Measurements from ENCODE around the gene TMEM72. TPM values are rescaled to one million over a fixed set of nuclear protein-coding genes. Genes with fewer than 3 reads are reported as not detected.

The TMEM72 gene
- total and polyA plus RNA-seq, 2 experiments from 2014 or later: 0.13 TPM; not detected in 1

DNA sequence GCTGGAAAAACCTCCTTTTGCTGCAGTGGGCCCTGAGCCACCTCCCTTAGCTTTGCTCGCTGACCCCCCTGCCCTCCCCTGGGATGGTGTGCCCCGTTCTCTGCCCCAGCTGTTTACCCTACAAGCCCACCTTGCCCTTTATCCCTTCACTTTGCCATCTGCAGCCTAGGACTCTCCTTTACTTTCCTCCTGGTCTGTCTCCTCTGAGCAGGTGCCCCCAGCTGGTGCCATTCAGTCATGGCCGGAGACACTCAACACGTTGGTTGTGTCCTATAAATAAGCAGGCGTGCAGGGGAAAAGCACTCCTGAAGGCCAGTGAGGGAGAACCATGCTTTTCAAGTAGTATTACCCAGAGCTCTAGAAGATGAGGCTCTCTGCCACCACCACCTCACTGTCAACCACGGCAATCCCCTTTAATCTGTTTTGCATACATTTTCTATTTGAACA lies 54.5 kb downstream of the TMEM72 start:
- Histone ChIP-seq H3K9me2 (replicated peaks; ENCODE audit: insufficient read depth) (no peaks in the 10 kb centered on the region), H3K4me3 (no peak overlapping the region), H2AFZ (no peak overlapping the region), H3K4me2 (peak overlapping the region; percentile 41), H3K79me2 (peaks cover 20% of the 10 kb centered on the region), H3K9me3 (ENCODE audit: low read depth) (no peaks in the 10 kb centered on the region), H3K27me3 (no peaks in the 10 kb centered on the region), H4K20me1 (ENCODE audit: insufficient read depth, poor library complexity, severe bottlenecking) (no peaks in the 10 kb centered on the region), H3K27ac (peak overlapping the region; percentile 76), H3K36me3 (replicated peaks; ENCODE audit: insufficient read depth, low read depth) (no peaks in the 10 kb centered on the region), H3K4me1 (ENCODE audit: insufficient read depth) (peaks cover 55% of the 10 kb centered on the region)
- no peak for DNase-seq (ENCODE audit: low spot score)
- 85% methylated on average over 6 of the region's 6 CpGs for WGBS (ENCODE audit: low lambda C conversion rate, missing lambda C conversion rate)
- TF ChIP-seq, protein P1, sequence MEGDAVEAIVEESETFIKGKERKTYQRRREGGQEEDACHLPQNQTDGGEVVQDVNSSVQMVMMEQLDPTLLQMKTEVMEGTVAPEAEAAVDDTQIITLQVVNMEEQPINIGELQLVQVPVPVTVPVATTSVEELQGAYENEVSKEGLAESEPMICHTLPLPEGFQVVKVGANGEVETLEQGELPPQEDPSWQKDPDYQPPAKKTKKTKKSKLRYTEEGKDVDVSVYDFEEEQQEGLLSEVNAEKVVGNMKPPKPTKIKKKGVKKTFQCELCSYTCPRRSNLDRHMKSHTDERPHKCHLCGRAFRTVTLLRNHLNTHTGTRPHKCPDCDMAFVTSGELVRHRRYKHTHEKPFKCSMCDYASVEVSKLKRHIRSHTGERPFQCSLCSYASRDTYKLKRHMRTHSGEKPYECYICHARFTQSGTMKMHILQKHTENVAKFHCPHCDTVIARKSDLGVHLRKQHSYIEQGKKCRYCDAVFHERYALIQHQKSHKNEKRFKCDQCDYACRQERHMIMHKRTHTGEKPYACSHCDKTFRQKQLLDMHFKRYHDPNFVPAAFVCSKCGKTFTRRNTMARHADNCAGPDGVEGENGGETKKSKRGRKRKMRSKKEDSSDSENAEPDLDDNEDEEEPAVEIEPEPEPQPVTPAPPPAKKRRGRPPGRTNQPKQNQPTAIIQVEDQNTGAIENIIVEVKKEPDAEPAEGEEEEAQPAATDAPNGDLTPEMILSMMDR (IDR thresholded peaks at IDR 0.05; ENCODE audit: poor library complexity): no peak
- no peak for TF ChIP-seq EZH2phosphoT487 (IDR thresholded peaks at IDR 0.05; ENCODE audit: low read depth, severe bottlenecking, unreplicated experiment)
- TF ChIP-seq EZH2 (IDR thresholded peaks at IDR 0.05; ENCODE audit: borderline replicate concordance): no peak

DNA sequence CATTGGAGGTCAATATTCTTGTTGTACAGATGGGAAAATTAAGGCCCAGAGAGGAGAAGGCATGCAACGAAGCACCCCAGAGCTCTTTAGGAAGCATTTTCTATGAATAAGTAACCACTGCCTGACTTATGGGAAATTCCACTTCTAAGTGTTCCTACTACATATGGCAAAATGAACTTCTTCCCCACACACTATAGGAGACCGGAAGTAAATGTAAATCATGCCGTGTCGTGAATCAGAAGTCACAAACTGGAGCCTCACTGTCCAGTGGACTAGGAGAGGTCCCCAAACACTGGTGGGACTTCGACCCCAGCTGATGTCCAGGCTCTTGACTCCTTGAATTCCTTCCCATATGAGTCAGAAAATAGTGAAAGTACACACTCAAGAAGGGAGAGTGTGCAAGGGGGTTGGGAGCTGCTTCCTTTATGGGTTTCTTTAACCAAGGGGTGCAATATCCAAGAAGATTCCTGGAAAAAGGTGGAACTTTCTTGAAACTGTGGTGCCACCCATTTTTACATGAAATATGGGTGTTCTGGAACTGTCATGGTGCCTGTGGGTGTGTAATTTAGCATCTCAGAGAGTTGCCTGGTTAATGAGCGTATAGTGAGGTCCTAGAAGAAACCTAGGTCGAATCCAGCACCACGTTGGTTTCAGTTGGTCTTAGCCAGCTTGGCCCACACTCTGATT lies 55.1 kb downstream of the TMEM72 start:
- Histone ChIP-seq H3K4me1 (ENCODE audit: insufficient read depth) (peaks cover 49% of the 10 kb centered on the region), H3K9me2 (replicated peaks; ENCODE audit: insufficient read depth) (no peaks in the 10 kb centered on the region), H3K36me3 (replicated peaks; ENCODE audit: insufficient read depth, low read depth) (no peaks in the 10 kb centered on the region), H3K9me3 (ENCODE audit: low read depth) (no peaks in the 10 kb centered on the region), H3K27ac (peak overlapping the region; percentile 76), H2AFZ (no peak overlapping the region), H4K20me1 (ENCODE audit: insufficient read depth, poor library complexity, severe bottlenecking) (no peaks in the 10 kb centered on the region), H3K79me2 (peaks cover 20% of the 10 kb centered on the region), H3K4me2 (peak overlapping the region; percentile 41), H3K4me3 (no peak overlapping the region), H3K27me3 (no peaks in the 10 kb centered on the region)
- TF ChIP-seq EZH2phosphoT487 (IDR thresholded peaks at IDR 0.05; ENCODE audit: low read depth, severe bottlenecking, unreplicated experiment) (no peak), EZH2 (IDR thresholded peaks at IDR 0.05; ENCODE audit: borderline replicate concordance) (no peak)
- TF ChIP-seq, protein P1 (IDR thresholded peaks at IDR 0.05; ENCODE audit: poor library complexity): no peak
- peak; percentile 64 for DNase-seq (ENCODE audit: low spot score)
- 71% methylated on average over 8 of the region's 8 CpGs for WGBS (ENCODE audit: low lambda C conversion rate, missing lambda C conversion rate)

DNA sequence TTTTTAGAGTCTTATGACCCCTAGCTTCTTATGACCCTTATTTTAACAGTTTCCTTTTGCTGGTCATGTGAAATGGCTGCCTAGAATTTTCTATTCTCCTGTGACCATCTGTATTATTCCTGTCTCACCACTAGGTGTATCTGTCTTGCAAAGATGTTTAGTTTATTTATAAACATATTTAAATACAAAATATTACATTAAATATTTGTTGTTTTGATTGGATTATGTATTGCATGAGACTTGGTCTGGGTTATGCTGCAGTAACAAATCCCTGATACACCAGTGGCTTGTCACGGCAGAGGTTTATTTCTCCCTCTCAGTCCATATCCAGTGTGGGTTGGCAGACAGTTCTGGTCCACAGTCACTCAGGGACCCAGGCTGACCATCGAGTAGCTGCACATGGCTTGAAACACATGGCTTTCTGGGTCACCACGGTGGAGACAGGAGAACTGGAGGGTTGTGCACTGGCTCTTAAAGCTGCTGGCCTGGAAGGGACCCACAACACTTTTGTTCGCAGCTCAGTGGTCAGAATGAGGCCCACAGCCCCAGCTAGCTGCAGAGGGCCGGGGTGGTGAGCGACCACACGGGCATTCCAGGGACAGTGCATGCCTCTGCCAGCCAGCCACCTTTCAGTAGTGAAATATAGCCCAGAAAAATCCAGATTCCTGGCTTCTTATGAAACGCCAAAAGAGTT lies 55.8 kb downstream of the TMEM72 start:
- Histone ChIP-seq H4K20me1 (ENCODE audit: insufficient read depth, poor library complexity, severe bottlenecking) (no peaks in the 10 kb centered on the region), H3K4me3 (no peak overlapping the region), H3K27me3 (no peaks in the 10 kb centered on the region), H3K79me2 (peaks cover 15% of the 10 kb centered on the region), H2AFZ (no peak overlapping the region), H3K4me1 (ENCODE audit: insufficient read depth) (peaks cover 46% of the 10 kb centered on the region), H3K9me2 (replicated peaks; ENCODE audit: insufficient read depth) (no peaks in the 10 kb centered on the region), H3K9me3 (ENCODE audit: low read depth) (no peaks in the 10 kb centered on the region), H3K36me3 (replicated peaks; ENCODE audit: insufficient read depth, low read depth) (no peaks in the 10 kb centered on the region), H3K27ac (peak overlapping the region; percentile 76), H3K4me2 (peak overlapping the region; percentile 41)
- 92% methylated on average over 8 of the region's 8 CpGs for whole genome bisulfite sequencing (ENCODE audit: low lambda C conversion rate, missing lambda C conversion rate)
- no peak for TF ChIP-seq EZH2phosphoT487 (IDR thresholded peaks at IDR 0.05; ENCODE audit: low read depth, severe bottlenecking, unreplicated experiment)
- TF ChIP-seq, protein P1 (IDR thresholded peaks at IDR 0.05; ENCODE audit: poor library complexity): peak; percentile 21
- DNase-seq (ENCODE audit: low spot score): no peak

All from hepatocyte (in vitro differentiated cells).